H1 (cell line): ENCODE data around the gene ZBTB34. TPM values are rescaled to one million over a fixed set of nuclear protein-coding genes. Genes with fewer than 3 reads are reported as not detected.

Experiments used
- CTCF ChIA-PET: fragments of 300-600 bp; sonication (Branson Sonifier 250); formaldehyde crosslinking; loops from one replicate; lab custom pipeline; 2021; ENCODE audit not compliant: partially characterized antibody; lab: Charles Lee
- POLR2A ChIA-PET: fragments of 300-600 bp; sonication (Branson Sonifier 250); formaldehyde crosslinking; loops from one replicate; lab custom pipeline; 2021; ENCODE audit warnings: inconsistent platforms; ENCODE audit not compliant: partially characterized antibody; lab: Charles Lee
- DNase-seq, 2 experiments: peaks; one replicate each; pipeline versions ENCODE4 v3.0.0 to v3.0.0-alpha.2; 2010 to 2022; ENCODE audit warnings: low spot score in 2 of 2, low read depth in 1 of 2, mixed read lengths in 1 of 2
- FAIRE-seq: peaks from 2 replicates; lab custom pipeline; 2011; peaks lifted over from hg19 to GRCh38; lab: Jason Lieb, UNC
- H2AFZ ChIP-seq: 2 replicates; pipeline ENCODE4 v1.8.1; 2012; ENCODE audit warnings: low read length, inconsistent platforms
- H2AK5ac ChIP-seq: 2 replicates; pipeline ENCODE4 v1.6.1; 2013; ENCODE audit warnings: low read depth, low read length
- H2BK120ac ChIP-seq: replicated peaks from 2 replicates; pipeline ENCODE3; 2013; ENCODE audit warnings: low read depth, low read length, inconsistent platforms
- H2BK12ac ChIP-seq: 2 replicates; pipeline ENCODE4 v1.6.1; 2013; ENCODE audit warnings: low read depth, low read length
- H2BK15ac ChIP-seq: 2 replicates; pipeline ENCODE4 v1.6.1; 2013; ENCODE audit warnings: low read length
- H2BK20ac ChIP-seq: 2 replicates; pipeline ENCODE4 v1.6.1; 2013; ENCODE audit warnings: low read length
- H2BK5ac ChIP-seq: 2 replicates; pipeline ENCODE4 v1.6.1; 2013; ENCODE audit warnings: low read depth, low read length
- H3K14ac ChIP-seq: 2 replicates; pipeline ENCODE4 v1.6.1; 2013; ENCODE audit warnings: inconsistent platforms; ENCODE audit not compliant: insufficient read length
- H3K18ac ChIP-seq: 2 replicates; pipeline ENCODE4 v1.6.1; 2013; ENCODE audit warnings: low read length; ENCODE audit errors: extremely low read depth
- H3K23ac ChIP-seq: 2 replicates; pipeline ENCODE4 v1.6.1; 2013; ENCODE audit warnings: inconsistent platforms; ENCODE audit not compliant: insufficient read length
- H3K23me2 ChIP-seq: 2 replicates; pipeline ENCODE4 v1.6.1; 2013; ENCODE audit warnings: low read depth, low read length
- H3K27ac ChIP-seq: 2 replicates; pipeline ENCODE4 v1.6.1; 2011; ENCODE audit warnings: low read depth, low read length, inconsistent platforms
- H3K27me3 ChIP-seq, 4 experiments: replicated peaks in 1 of 4; 1 replicate in 1 of 4; 2 replicates in 3 of 4; pipeline versions ENCODE4 v1.6.1 to v1.8.1; 2011 to 2013; ENCODE audit warnings: low read length in 3 of 4, mild to moderate bottlenecking in 3 of 4, inconsistent platforms in 2 of 4, mixed read lengths in 2 of 4, moderate library complexity in 1 of 4; ENCODE audit not compliant: control insufficient read depth in 3 of 4, insufficient read depth in 3 of 4; ENCODE audit errors: extremely low read depth in 1 of 4
- H3K36me3 ChIP-seq, 4 experiments: 2 replicates each; pipeline versions ENCODE4 v1.6.1 to v1.8.1; 2011 to 2013; ENCODE audit warnings: mild to moderate bottlenecking in 4 of 4, low read length in 3 of 4, moderate library complexity in 2 of 4, control low read depth in 1 of 4, inconsistent platforms in 1 of 4; ENCODE audit not compliant: insufficient read depth in 4 of 4, control insufficient read depth in 2 of 4
- H3K4ac ChIP-seq: replicated peaks from 2 replicates; pipeline ENCODE3; 2013; ENCODE audit warnings: low read length, low read depth, mixed read lengths, inconsistent platforms; ENCODE audit not compliant: insufficient read length
- H3K4me1 ChIP-seq, 4 experiments: replicated peaks in 1 of 4; 1 replicate in 1 of 4; 2 replicates in 3 of 4; pipeline versions ENCODE4 v1.6.1 to v1.8.1; 2011 to 2013; ENCODE audit warnings: low read length in 3 of 4, inconsistent platforms in 2 of 4, mixed read lengths in 1 of 4; ENCODE audit not compliant: insufficient read depth in 4 of 4, control insufficient read depth in 3 of 4
- H3K4me2 ChIP-seq, 2 experiments: 2 replicates each; pipeline versions ENCODE4 v1.6.1 to v1.8.1; 2011 to 2013; ENCODE audit warnings: low read depth in 2 of 2, low read length in 2 of 2, control low read depth in 1 of 2, inconsistent platforms in 1 of 2, mild to moderate bottlenecking in 1 of 2; ENCODE audit not compliant: insufficient read depth in 1 of 2
- H3K4me3 ChIP-seq, 4 experiments: fragments of 200-600, 300-600 bp in 1 of 4; sonication (generic), shearing (Covaris generic), sonication (Bioruptor Twin) in 1 of 4; 2 replicates each; pipeline versions ENCODE4 v1.5.1 to v1.8.1; 2011 to 2016; ENCODE audit warnings: low read length in 4 of 4, low read depth in 3 of 4, control low read depth in 2 of 4, inconsistent platforms in 2 of 4, mild to moderate bottlenecking in 2 of 4, mixed read lengths in 1 of 4, moderate library complexity in 1 of 4; ENCODE audit not compliant: insufficient read depth in 2 of 4; ENCODE audit errors: extremely low read depth in 1 of 4
- H3K56ac ChIP-seq: replicated peaks from 2 replicates; pipeline ENCODE3; 2013; ENCODE audit warnings: low read depth, mild to moderate bottlenecking, mixed read lengths, low read length, inconsistent platforms; ENCODE audit not compliant: insufficient read length
- H3K79me1 ChIP-seq: 2 replicates; pipeline ENCODE4 v1.6.1; 2013; ENCODE audit warnings: low read depth, low read length, control low read depth
- H3K79me2 ChIP-seq, 2 experiments: 2 replicates each; pipeline versions ENCODE4 v1.6.1 to v1.8.1; 2012 to 2013; ENCODE audit warnings: low read length in 2 of 2, mild to moderate bottlenecking in 2 of 2, inconsistent platforms in 1 of 2; ENCODE audit not compliant: insufficient read depth in 2 of 2, control insufficient read depth in 1 of 2
- H3K9ac ChIP-seq, 4 experiments: replicated peaks in 1 of 4; 1 replicate in 1 of 4; 2 replicates in 3 of 4; pipeline versions ENCODE4 v1.6.1 to v1.8.1; 2011 to 2013; ENCODE audit warnings: low read depth in 3 of 4, low read length in 3 of 4, control low read depth in 2 of 4, mild to moderate bottlenecking in 2 of 4, moderate library complexity in 2 of 4, inconsistent platforms in 1 of 4; ENCODE audit errors: extremely low read depth in 1 of 4
- H3K9me3 ChIP-seq, 2 experiments: 2 replicates each; pipeline versions ENCODE4 v1.6.1 to v1.8.1; 2012 to 2013; ENCODE audit warnings: mild to moderate bottlenecking in 2 of 2, moderate library complexity in 2 of 2, control low read depth in 1 of 2, inconsistent platforms in 1 of 2, low read depth in 1 of 2, low read length in 1 of 2, mixed read lengths in 1 of 2; ENCODE audit not compliant: insufficient read depth in 2 of 2
- H4K20me1 ChIP-seq, 2 experiments: replicated peaks in 1 of 2; 2 replicates each; pipeline versions ENCODE3 to v1.8.1; 2011 to 2013; ENCODE audit warnings: inconsistent platforms in 2 of 2, low read length in 2 of 2, mild to moderate bottlenecking in 1 of 2; ENCODE audit not compliant: insufficient read depth in 2 of 2, control insufficient read depth in 1 of 2
- H4K5ac ChIP-seq: 2 replicates; pipeline ENCODE4 v1.6.1; 2013; ENCODE audit warnings: low read length, low read depth, mixed read lengths, inconsistent platforms; ENCODE audit not compliant: insufficient read length
- H4K8ac ChIP-seq: 2 replicates; pipeline ENCODE4 v1.8.0; 2013; ENCODE audit warnings: mild to moderate bottlenecking, moderate library complexity, low read length, inconsistent platforms; ENCODE audit not compliant: insufficient read depth; ENCODE audit errors: extremely low read depth
- H4K91ac ChIP-seq: replicated peaks from 2 replicates; pipeline ENCODE3; 2013; ENCODE audit warnings: low read length, mixed read lengths, inconsistent platforms; ENCODE audit not compliant: insufficient read length
- ATF2 ChIP-seq: IDR thresholded peaks from 2 replicates; pipeline ENCODE4 v1.6.1; 2012; ENCODE audit warnings: low read length, inconsistent platforms
- CBX5 ChIP-seq: fragments of 300-800, 300-1000 bp; sonication (generic); IDR thresholded peaks from 2 replicates; pipeline ENCODE4 v1.7.1; 2016; ENCODE audit warnings: antibody characterized with exemption, low read length, low read depth
- CTBP2 ChIP-seq: IDR thresholded peaks from 2 replicates; pipeline ENCODE4 v1.7.0; 2011; ENCODE audit warnings: borderline replicate concordance, mild to moderate bottlenecking, moderate library complexity, mixed read lengths, low read length; ENCODE audit not compliant: insufficient read depth, insufficient read length
- EP300 ChIP-seq, 2 experiments: IDR thresholded peaks; 1 replicate in 1 of 2; 2 replicates in 1 of 2; pipeline ENCODE4 v1.6.1; 2011 to 2012; ENCODE audit warnings: low read depth in 2 of 2, low read length in 2 of 2, mild to moderate bottlenecking in 2 of 2, borderline replicate concordance in 1 of 2, inconsistent platforms in 1 of 2, moderate library complexity in 1 of 2
- HDAC2 ChIP-seq, 2 experiments: fragments of 300-600 bp in 1 of 2; sonication (generic) in 1 of 2; IDR thresholded peaks; 2 replicates each; pipeline ENCODE4 v1.6.1; 2011 to 2012; ENCODE audit warnings: low read depth in 2 of 2, low read length in 2 of 2, mild to moderate bottlenecking in 2 of 2, moderate library complexity in 2 of 2, borderline replicate concordance in 1 of 2, inconsistent platforms in 1 of 2
- KDM5A ChIP-seq: fragments of 200-600 bp; IDR thresholded peaks from 2 replicates; pipeline ENCODE4 v1.7.1; 2012; ENCODE audit warnings: mild to moderate bottlenecking, low read length, inconsistent platforms, mixed read lengths
- MAFK ChIP-seq: IDR thresholded peaks from 2 replicates; pipeline ENCODE4 v1.6.1; 2012; ENCODE audit warnings: low read depth, mild to moderate bottlenecking, improper control_type of control experiment, low read length
- NRF1 ChIP-seq: IDR thresholded peaks from 2 replicates; pipeline ENCODE4 v1.6.1; 2011; ENCODE audit warnings: mild to moderate bottlenecking, low read depth, low read length, improper control_type of control experiment
- POU5F1 ChIP-seq: IDR thresholded peaks from 2 replicates; pipeline ENCODE4 v1.6.1; 2011; ENCODE audit warnings: low read depth, mild to moderate bottlenecking, low read length, moderate library complexity
- RFX5 ChIP-seq: IDR thresholded peaks from 2 replicates; pipeline ENCODE4 v1.6.1; 2011; ENCODE audit warnings: low read depth, low read length, improper control_type of control experiment, borderline replicate concordance
- SIRT6 ChIP-seq: IDR thresholded peaks from one replicate; pipeline ENCODE4 v1.7.1; 2012; ENCODE audit warnings: low read length, inconsistent platforms
- SP2 ChIP-seq: IDR thresholded peaks from 2 replicates; pipeline ENCODE4 v1.6.1; 2012; ENCODE audit warnings: mild to moderate bottlenecking, low read length, inconsistent platforms
- TCF12 ChIP-seq: IDR thresholded peaks from 2 replicates; pipeline ENCODE4 v1.6.1; 2011; ENCODE audit warnings: low read depth, mild to moderate bottlenecking, low read length
- WGBS, 2 experiments: shearing (Covaris generic) in 1 of 2; methylation state at CpG; one replicate each; pipeline versions ENCODE4 v1.1.6 to v1.1.7; 2013 to 2015; ENCODE audit warnings: low lambda C conversion rate in 2 of 2, mixed read lengths in 2 of 2, inconsistent platforms in 1 of 2, low coverage in 1 of 2, missing lambda C conversion rate in 1 of 2; ENCODE audit not compliant: insufficient replicate concordance in 2 of 2, insufficient coverage in 1 of 2, insufficient read length in 1 of 2; ENCODE audit errors: extremely low coverage in 1 of 2, missing lambda C conversion rate in 1 of 2; 5-methylcytosine and 5-hydroxymethylcytosine counted together
- polyA plus RNA-seq, 7 experiments: library from polyadenylated mRNA; depleted of rRNA in 3 of 7; stranded (reverse) in 5 of 7; unstranded in 2 of 7; fragments of >200 nt in 5 of 7; fragments of 200-250 nt in 2 of 7; gene quantifications; 1 replicate in 5 of 7; 2 replicates in 1 of 7; 4 replicates in 1 of 7; pipeline versions ENCODE4 v1.2.1 to v1.2.3, GENCODE V29; 2011 to 2013; ENCODE audit warnings: missing spikeins in 2 of 7, mixed read lengths in 2 of 7
- total RNA-seq: library from RNA; stranded (reverse); fragmentation: NEBNext Ultra II Directional; extraction: Animal tissue kit (Norgen Biotek cat#: 25700); gene quantifications from 2 replicates; pipeline ENCODE4 v1.2.1, GENCODE V29; 2021

Gene ZBTB34
- total and polyA plus RNA-seq, 2 of the 8 experiments (the other 6 are each of a cell fraction or from before 2014, with no cell fraction given) = 8.2 to 15.9 TPM

- Histone ChIP-seq H2BK15ac (no peak overlapping the region), H3K4ac (no peak overlapping the region), H2AFZ (no peak overlapping the region), H3K18ac (no peak overlapping the region), H3K79me1 (peaks cover 9% of the 10 kb centered on the region), H2AK5ac (no peak overlapping the region), H3K27me3 (no peaks in the 10 kb centered on the region), H3K56ac (no peak overlapping the region), H3K14ac (no peak overlapping the region), H3K4me2 (no peak overlapping the region), H4K20me1 (peaks cover 2 to 9% of the 10 kb centered on the region in 2 experiments), H3K79me2 (peaks cover 0 to 10% of the 10 kb centered on the region in 2 experiments; a peak in 1 of 4 replicates), H4K5ac (no peak overlapping the region), H3K23me2 (no peaks in the 10 kb centered on the region), H3K9me3 (no peaks in the 10 kb centered on the region), H2BK5ac (no peak overlapping the region), H2BK12ac (no peak overlapping the region), H2BK120ac (no peak overlapping the region), H3K36me3 (peaks cover 16 to 21% (median 19%) of the 10 kb centered on the region in 4 experiments), H3K9ac (no peak overlapping the region), H3K4me1 (no peaks in the 10 kb centered on the region), H3K27ac (no peak overlapping the region), H4K91ac (no peak overlapping the region), H3K4me3 (no peak overlapping the region), H2BK20ac (no peak overlapping the region), H3K23ac (no peak overlapping the region), H4K8ac (no peak overlapping the region)
- FAIRE-seq (no peak), DNase-seq (no peak)
- WGBS, 2 experiments = 95% methylated on average over 2 of the region's 2 CpGs; no CpG with 5 or more reads in 1 of the 2 experiments
- ChIA-PET POLR2A (no interaction called here), CTCF (interaction anchor here (3.1 kb wide), 1 partner anchor 10 kb away, joined by 9 read pairs; no protein-coding TSS in a partner anchor)
- TF ChIP-seq CTBP2 = no peak
- TF ChIP-seq SP2 = no peak
- TF ChIP-seq MAFK = no peak
- TF ChIP-seq RFX5 = no peak
- no peak for TF ChIP-seq TCF12
- TF ChIP-seq HDAC2 (IDR thresholded peaks at IDR 0.05; ENCODE audit: borderline replicate concordance in 1 of 2, low read depth in 2 of 2, low read length in 2 of 2) = no peak
- TF ChIP-seq SIRT6 = no peak
- TF ChIP-seq ATF2 = no peak
- no peak for TF ChIP-seq KDM5A
- no peak for TF ChIP-seq EP300 (IDR thresholded peaks at IDR 0.05; ENCODE audit: borderline replicate concordance in 1 of 2, low read depth in 2 of 2, low read length in 2 of 2)
- TF ChIP-seq NRF1 = no peak
- TF ChIP-seq POU5F1 = no peak
- TF ChIP-seq CBX5 = no peak
Observed at GRCh38 chr9:126836216-126836615, 24.2 kb upstream of the ZBTB34 start.
